ENCODE measurements around the gene GSK3B.

Gene GSK3B

DNA sequence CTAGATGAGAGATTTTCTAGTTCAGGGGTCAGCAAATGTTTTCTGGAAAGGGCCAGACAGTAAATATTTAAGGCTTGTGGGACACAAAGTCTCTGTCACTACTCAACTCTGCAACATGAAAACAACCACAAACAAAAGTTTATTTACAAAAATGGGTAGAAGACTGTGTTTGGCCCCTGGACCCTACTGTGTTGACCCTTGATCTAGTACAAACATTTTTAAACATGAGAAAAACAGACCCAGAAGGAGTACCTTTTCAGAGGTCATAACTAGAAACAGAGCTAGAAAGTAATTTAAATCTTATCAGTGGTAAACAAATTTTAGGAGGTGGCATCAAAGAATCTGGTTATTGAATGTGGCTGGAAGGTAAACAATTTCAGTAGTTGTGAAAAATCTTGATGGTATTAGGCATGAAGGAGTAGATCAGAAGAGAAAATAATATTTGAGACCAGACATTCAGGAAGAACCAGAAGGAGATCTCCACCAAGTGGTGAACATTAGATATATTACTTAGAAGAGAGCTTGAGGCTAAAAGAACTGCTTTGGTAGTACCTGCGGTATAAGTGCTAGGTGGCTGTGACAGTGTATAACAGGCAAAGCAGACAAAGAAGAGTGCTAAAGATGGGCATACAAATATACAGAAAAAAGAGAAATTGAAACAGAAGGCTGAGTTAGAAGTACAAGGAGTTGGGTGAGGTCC, 210.6 kb downstream of the GSK3B start:
- no peak for DNase-seq (ENCODE audit: low read depth in 3 of 3)

DNA sequence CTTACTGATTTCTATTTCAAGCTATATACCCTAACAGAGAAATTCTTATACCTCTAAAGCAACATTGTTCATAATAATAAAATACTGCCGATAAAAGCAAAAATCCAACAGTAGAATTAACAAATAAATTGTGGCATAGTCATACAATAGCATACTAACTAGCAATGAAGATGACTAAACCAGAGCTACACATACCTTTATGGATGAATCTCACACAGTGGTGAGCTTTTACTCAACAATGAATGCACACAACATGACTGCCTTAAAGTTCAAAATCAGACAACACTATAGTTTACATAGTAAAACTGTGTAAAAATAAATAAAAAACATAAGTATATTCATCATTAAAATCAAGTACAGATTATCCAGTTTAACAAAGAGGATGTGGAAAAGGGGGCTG, 213.3 kb downstream of the GSK3B start:
- DNase-seq (ENCODE audit: low read depth in 3 of 3): no peak

DNA sequence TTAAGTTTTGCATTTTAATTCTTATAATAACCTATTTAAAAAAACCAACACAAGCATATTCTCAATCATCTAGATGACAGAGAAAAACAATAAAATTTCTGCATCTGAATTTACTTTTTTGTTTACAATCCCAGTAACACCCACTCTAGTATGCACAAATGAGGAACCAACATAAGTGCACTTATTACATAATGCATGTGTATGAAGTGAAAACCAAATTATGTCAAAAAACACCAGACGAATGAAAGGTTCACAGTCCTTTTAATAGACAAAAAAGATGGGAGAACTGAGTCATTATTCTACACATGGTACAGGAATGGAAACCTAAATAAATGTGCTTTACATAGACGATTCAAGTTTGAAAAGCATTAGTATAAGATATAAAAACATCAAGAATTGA, 220.6 kb downstream of the GSK3B start:
- DNase-seq (ENCODE audit: low read depth in 3 of 3): no peak

DNA sequence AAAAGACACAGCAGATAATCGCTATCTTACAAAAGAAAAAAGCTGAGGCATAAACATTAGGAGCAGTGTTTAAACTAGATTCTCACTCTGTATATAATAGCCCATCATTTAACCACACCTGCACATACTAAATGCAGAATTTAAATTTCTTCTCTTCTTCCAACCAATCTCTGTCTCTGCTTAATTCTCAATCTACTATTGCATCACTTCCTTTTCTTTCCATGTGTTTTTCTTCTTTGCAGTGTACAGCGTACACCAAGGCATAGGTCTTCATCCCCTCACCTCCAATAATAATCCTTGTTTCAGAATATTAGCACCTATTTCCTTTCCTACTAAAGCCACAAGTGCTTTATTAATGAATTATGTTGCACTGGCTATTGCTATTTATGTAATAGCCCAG, 221.5 kb downstream of the GSK3B start:
- DNase-seq (ENCODE audit: low read depth in 3 of 3): no peak

DNA sequence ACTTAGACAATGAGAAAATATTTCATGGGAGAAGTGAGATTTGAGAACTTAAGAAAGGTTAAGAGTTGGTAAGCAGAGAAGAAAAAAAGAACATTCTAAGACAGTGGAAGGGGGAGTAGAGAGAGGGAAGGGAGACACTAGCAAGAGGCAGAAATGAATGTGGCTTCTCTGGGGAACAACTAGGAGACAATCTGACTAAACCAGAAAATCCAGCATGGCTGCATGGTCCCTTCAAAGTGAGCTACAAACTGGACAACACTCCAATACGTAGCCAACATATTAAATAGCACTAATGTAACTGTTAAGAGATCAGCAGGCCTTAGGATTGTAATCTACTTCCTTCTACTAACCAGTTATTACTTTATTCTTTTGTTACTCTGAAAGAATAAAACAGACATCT, 222.7 kb downstream of the GSK3B start:
- no peak for DNase-seq (ENCODE audit: low read depth in 3 of 3)

DNA sequence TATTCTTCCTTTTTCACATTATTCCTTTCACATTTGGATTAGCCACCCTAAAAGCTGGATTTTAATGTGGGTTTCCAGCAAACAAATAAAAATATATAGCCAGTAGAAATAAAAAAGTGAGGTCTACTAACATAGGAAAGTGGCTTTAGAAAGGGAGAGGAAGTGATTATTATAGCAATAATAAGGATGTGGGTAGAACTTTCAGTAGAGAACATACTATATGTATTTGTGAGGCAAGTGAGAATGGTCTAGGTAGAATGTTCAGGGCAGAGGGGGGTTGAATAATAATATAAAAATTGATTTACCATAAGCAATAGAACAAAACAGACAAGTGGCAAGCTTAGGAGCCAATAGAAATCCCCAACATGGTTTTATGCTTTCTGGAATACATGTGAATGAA, 223.7 kb downstream of the GSK3B start:
- no peak for DNase-seq (ENCODE audit: low read depth in 3 of 3)

DNA sequence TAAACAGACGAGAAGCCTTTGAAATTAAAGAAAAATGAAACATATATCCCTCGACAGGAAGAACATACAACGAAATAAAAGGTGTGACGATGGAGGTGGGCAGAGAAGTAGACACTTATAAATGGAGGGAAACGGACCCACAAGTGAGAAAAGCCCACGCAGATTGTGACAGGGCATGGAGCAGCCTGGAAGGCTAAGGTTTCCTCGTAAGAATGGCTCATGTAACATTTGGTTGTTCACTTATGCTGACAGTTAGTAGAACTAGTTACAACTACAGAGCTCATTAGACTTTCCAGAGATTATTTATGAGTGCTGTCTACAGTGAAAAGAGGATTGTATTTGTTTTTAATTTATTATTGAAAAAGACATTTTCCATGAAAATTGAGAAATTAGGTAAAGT, 229.8 kb downstream of the GSK3B start:
- DNase-seq (ENCODE audit: low read depth in 3 of 3): no peak

DNA sequence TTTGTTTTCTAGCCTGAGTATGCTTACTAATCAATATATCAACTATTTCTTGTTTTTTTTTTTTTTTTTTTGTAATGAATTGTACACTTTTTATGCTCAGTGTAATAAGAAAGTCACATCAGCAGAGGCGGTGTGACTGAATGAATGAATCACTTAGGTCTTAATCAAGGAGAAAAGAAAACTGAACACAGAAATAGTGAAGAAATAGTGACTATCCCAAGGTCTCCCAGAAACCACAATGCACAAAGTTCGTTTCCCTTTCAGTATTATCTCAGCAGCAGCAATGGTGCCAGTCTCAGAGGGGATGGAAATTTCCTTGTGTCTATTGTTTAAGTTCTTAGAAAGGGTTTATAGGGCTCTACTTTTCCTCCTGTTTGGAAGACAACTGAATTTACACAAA, 231.6 kb downstream of the GSK3B start:
- DNase-seq (ENCODE audit: low read depth in 3 of 3): no peak

DNA sequence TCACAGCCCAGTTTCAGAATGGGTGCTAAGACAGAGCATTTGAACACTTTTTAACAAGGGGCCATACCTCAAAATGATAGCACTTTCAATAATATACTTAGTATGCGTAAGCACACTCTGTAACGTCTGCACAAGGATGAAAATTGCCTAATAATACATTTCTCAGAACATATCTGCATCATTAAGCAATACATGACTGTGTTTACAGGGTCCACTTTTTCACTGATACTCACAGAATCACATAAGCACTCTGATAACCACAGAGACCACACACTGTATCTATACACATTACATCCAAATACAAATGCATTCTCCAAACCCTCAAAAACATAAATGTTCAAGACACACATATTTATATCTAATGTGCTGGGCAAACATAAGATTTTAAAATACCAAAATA, 232.6 kb downstream of the GSK3B start:
- no peak for DNase-seq (ENCODE audit: low read depth in 3 of 3)

DNA sequence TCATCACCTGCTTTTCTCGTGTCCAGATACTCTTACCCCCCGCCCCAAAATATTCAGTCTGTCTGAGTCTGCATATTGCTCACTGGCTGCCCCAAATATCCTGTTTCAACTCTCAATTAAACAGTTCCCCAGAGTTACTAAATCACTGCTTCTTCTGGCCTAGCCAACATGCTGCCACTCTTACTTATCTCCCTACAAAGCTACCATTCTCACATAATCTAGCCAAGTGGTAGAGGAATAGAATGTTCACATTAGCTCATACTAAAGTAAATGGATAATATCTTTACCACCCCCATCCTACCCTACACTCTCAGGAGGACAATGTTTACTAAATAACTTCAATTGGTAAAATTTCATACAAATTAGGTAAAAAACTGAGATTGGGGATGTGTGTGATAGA, 234.5 kb downstream of the GSK3B start:
- no peak for DNase-seq (ENCODE audit: low read depth in 3 of 3)

DNA sequence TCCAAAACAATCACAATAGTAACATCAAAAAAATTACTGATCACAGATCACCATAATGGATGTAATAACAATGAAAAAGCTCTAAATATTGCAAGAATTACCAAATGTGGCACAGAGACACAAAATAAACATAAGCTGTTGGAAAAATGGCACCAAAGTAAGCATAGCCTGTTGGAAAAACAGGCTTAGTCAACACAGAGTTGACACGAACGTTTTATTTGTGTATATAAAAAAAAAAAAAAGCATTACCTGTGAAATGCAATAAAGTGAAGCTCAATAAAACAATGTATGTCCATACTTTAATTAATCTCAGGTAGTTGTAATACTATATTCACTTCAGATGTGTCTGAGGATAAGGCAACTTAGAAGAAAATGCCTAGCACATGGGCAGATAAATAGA, 235.3 kb downstream of the GSK3B start:
- DNase-seq (ENCODE audit: low read depth in 3 of 3): no peak

DNA sequence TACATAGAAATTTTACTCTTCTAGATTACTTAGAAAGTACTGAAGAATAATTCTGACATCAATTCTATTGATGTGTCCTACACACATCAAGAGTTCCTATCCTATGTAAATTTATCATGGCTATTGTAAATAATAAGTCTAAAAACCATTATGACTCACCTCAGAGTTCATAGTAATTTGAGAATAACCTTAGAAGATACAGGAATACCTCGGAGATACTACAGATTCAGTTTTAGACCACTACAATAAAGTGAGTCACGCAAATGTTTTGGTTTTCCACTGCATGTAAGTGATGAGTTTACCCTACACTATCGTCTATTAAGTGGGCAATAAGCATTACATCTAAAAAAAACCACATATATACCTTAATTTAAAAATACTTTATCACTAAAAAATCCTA, 237.6 kb downstream of the GSK3B start:
- DNase-seq (ENCODE audit: low read depth in 3 of 3): no peak

DNA sequence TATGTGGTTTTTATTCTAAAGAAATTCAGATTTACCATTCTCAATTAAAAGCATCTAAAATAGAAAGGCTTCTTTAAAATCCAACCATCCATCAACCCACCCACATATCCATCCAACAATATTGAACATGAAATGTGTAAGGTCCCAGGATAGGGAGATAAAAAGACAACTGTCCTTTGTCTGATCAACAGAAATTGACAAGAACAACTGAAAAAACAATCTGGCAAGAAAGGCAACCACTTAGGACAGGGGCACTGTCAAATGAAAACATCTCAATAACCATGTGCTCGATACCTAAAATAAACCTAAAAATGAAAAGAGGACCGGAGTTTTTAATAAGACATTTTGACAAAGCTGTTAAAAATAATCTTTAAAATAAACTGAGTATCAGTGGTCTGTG, 245.1 kb downstream of the GSK3B start:
- DNase-seq (ENCODE audit: low read depth in 3 of 3): no peak

DNA sequence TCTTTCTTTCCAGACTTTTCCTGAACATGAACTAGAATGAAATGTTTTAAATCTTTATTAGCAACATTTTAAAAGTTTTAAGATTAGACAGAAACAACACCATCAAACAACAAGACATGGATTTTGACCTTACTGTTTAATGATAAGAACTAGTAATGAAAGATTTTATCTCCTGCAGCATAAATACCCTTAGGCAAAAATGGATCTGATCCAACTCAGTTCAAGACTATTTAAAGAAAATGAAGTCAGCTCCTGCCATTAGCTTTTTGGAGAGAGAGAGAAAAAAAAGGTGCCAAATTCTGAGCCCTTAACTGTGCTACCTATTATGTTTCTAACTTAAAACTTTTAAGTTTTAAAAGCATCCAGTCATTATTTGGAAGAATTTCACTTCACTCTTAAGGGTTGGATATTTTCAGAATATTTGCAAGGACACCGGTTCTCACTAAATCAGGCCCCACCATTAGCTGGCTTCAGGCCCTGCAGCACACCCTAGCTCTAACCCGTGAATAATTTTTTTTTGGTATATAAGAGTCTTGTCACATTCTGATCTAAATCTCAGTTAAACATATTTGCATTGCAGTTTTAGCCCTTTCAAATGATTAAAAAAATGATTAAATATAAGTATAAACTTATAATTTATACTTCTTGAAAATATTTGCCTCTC, 252.3 kb downstream of the GSK3B start:
- no peak for DNase-seq (ENCODE audit: low read depth in 3 of 3)

DNA sequence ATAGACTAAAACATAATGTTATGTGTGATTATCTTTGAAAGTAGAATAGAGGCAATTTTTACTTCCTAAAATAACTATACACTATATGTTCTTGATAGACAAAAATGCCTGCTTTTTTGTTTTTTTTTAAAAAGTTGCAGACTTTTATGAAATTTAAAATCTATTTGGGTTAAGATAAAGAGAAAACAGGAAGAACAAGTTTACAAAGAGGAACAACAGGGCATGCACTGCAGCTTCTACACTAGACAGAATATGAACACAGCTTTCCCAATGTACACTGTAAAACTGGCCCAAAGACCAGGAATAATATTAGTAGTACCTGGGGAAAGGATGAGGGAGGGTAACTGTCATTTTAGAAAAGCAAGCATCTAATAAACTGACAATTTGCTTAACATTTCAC, 258.7 kb downstream of the GSK3B start:
- DNase-seq (ENCODE audit: low read depth in 3 of 3): no peak

DNA sequence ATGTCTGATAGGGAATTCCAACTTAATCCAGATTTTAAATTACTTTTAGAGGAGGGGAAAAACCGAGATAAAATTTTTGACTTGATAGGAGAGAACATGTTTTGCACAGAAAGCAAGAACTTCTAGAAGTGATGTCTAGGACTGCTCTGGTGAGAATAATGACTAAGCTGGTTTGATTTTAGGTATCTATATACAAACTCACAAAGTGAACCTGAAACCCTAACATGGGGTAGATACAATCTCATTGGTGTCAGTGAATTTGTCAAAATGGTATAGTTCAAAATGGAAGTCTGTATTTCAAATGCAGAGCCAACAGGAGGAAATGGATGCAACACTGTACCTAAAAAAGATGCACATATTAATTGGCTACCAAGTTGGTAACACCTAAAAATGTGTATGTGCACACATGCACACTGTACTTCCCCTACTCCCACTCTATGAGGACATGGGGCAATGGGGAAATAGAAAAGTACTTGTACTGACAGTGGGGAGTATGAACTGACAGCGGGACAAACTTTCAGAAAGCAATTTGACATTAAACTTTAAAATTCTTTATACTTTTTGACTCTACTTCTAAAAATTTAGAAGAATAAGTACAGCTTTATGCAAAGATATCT, 259.4 kb downstream of the GSK3B start:
- DNase-seq (ENCODE audit: low read depth in 3 of 3): no peak

DNA sequence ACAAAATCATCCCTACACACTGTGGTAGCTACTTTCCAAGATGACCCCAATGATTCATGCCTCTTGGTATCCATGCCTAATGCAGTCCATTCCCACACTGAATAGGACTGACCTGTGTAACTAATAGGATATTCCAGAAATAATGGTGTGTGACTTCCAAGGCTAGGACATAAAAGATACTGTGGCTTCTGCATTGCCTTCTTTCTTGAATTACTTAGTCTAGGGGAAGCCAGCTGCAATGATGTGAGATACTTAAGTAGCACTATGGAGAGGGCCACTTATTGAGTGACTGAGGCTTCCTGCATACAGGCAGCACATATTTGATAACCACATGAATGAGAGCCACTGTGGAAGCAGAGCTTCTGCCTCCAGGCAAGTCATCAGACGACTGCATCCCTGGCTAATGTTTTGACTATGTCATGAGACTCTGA, 262.3 kb downstream of the GSK3B start:
- DNase-seq (ENCODE audit: low read depth in 3 of 3): no peak

DNA sequence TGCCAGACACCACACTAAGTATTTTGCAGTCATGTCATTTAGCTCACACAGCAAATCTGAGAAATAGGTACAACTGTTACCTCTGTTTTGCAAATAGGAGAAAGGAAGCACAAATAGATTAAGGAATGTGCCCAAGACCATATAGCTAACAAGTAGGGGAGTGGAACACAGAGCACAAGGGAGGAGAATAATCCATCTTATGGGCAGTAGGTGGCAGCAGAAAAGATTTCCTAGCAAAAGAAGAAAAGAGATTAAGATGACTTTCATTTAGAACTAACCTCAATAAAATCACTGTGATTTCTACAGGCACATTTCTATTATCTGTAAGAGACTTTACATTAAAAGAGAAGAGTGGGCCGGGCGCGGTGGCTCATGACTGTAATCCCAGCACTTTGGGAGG, 263.2 kb downstream of the GSK3B start:
- no peak for DNase-seq (ENCODE audit: low read depth in 3 of 3)

DNA sequence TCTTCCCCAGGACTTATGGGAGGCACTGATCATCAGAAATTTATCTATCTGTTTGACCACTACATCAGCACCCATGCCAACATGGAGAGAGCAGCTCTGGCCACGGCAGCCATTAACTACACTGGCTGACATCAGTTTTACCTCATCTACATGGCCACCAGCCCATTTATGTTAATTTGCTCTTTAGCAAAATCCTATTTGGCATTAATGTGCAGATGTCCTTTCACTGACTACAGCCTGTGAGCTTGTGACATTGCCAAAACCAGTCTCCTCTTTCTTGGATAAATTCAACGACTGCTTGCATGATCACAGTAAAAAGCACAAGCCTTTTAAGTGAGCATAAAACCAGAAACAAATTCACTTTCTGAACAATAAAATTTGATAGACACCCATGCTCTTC, 264.8 kb downstream of the GSK3B start:
- DNase-seq (ENCODE audit: low read depth in 3 of 3): no peak

DNA sequence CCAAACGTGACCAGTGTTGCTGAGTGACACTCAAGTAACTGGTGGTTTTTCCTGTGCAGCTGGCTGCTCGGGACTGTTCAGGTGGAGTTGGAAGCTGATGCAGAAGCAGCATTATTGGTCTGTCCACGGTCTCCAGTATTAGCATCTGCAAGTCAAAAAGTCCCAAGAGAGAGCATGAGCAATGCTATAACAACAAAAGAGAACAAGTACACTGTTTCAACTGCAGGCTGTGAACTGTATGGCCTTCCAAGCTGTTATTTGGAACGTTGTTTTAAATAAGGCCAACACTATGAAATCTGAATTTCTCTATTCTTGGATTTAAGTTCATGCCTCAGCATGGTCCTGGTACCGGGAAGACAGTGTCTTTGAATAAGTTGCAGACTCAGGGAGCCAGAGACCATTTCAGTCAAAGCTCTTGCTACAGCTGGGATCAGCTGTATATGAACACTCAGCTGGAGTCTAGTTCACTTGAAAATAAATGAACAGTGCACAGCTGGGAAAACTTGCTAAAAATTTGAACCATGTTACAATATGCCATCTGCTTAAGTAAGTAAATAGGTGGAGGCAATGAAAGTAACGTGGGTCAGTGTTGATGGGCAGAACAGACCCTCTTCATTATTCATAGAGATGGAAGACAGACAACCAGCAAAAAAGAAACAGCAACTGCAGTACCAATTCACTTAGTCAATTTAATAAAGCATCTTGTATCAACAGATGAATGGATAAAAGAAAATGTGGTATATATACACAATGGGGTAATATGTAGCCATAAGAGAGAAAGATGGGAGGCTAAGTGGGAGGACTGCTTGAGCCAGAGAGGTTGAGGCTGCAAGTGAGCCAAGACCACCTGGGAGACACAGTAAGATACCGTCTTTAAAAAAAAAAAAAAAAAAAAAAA, 267.3 kb downstream of the GSK3B start:
- DNase-seq (ENCODE audit: low read depth in 3 of 3): no peak

DNA sequence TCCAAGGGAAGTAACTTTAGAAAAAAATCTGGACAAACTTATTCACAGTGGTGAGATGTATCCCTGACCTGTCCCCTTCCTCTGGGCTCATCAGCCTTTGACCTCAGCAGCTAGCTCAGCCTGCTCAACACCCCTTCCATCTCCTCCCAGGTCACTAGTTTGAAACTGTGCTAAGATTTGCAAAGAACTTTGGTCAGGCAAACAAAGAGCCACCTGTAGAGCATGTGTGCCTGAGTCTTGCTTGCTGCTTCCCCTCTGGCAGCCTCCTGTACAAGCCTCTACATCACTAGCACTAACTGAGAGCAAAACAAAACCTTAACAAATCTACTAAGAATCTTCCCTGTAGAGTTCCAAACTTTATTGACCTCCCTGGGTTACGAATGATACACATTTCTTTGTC, 268.4 kb downstream of the GSK3B start:
- DNase-seq (ENCODE audit: low read depth in 3 of 3): no peak

DNA sequence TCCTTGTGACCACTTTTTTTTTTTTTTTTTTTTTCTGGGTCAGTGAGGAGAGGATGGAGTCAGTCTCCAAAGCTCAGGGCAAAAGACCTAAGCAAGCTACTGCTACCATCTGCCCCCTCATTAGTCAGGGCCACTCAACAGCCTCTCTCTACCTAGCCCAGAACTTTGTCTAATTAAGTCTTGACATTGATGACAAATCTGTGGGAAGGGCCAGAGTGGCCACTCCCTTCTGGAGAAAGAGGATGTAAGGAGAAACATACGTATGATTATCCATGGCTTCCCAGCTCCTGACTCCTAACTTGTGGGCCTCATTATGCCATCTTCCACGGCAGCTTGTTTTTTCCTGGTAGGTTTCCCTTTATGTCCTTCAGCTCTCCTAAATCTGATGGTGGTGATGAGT, 274.4 kb downstream of the GSK3B start:
- no peak for DNase-seq (ENCODE audit: low read depth in 3 of 3)

All from stimulated activated CD4-positive, alpha-beta T cell treated with anti-CD3 and anti-CD28 coated beads, TNF-alpha, amount 100 ng/mL, for 48 hours (primary cell).